K562 (cell line): ENCODE measurements around the gene NAGLU. TPM values are rescaled to one million over a fixed set of nuclear protein-coding genes. Genes with fewer than 3 reads are reported as not detected.

Experiments
- ATF4 ChIP-seq: fragments of 450-650 bp; formaldehyde crosslinking; IDR thresholded peaks from 2 replicates; pipeline ENCODE4 v1.4.0; 2022; ENCODE audit warnings: mild to moderate bottlenecking, moderate library complexity
- C11orf30 ChIP-seq: fragments of 450-650 bp; IDR thresholded peaks from 2 replicates; pipeline ENCODE4 v1.6.1; 2016; ENCODE audit warnings: low read depth, mild to moderate bottlenecking
- E2F4 ChIP-seq: sonication (generic); formaldehyde crosslinking; IDR thresholded peaks from 2 replicates; pipeline ENCODE4 v1.8.0; 2022; ENCODE audit warnings: mild to moderate bottlenecking, low read depth, missing genetic modification reagents
- MAZ ChIP-seq, 2 experiments: fragments of 450-650 bp in 1 of 2; sonication (generic) in 1 of 2; formaldehyde crosslinking; IDR thresholded peaks in 1 of 2; conservative IDR thresholded peaks in 1 of 2; 2 replicates each; pipeline versions ENCODE4 v1.4.0 to v1.5.0; 2020; ENCODE audit warnings: mild to moderate bottlenecking in 1 of 2, missing genetic modification reagents in 1 of 2
- MGA ChIP-seq: fragments of 450-650 bp; IDR thresholded peaks from 2 replicates; pipeline ENCODE4 v1.6.1; 2016; ENCODE audit warnings: mild to moderate bottlenecking, moderate library complexity
- RFX7 ChIP-seq: fragments of 250-450 bp; sonication (Bioruptor Pico); IDR thresholded peaks from 2 replicates; pipeline ENCODE4 v1.5.1; 2021; ENCODE audit warnings: mild to moderate bottlenecking
- VEZF1 ChIP-seq: fragments of 200-800 bp; sonication (Bioruptor generic); IDR thresholded peaks from 2 replicates; pipeline ENCODE4 v1.6.1; 2017; ENCODE audit warnings: missing genetic modification characterization, missing compliant biosample characterization
- ZBTB9 ChIP-seq: fragments of 450-650 bp; formaldehyde crosslinking; IDR thresholded peaks from 2 replicates; pipeline ENCODE4 v1.4.0; 2020; ENCODE audit warnings: mild to moderate bottlenecking, moderate library complexity
- polyA plus RNA-seq, 8 experiments: library from polyadenylated mRNA; depleted of rRNA in 4 of 8; stranded (reverse) in 5 of 8; unstranded in 3 of 8; fragments of >200 nt; fragmentation: Nextera tagmentation in 2 of 8; fragmentation: Illumina TruSeq in 1 of 8; extraction: Ambion mirVana in 2 of 8; extraction: Trizol in 1 of 8; gene quantifications; 2 replicates each; pipeline versions ENCODE4 v1.2.1 to v1.2.3, GENCODE V29; 2011 to 2014; ENCODE audit warnings: inconsistent platforms in 1 of 8, missing spikeins in 1 of 8
- total RNA-seq, 7 experiments: library from RNA; depleted of rRNA in 6 of 7; stranded (reverse); fragments of >200 nt in 6 of 7; fragmentation: Illumina TruSeq in 2 of 7; extraction: Trizol in 2 of 7; gene quantifications; 2 replicates each; pipeline versions ENCODE4 v1.2.1 to v1.2.3, GENCODE V29; 2011 to 2021; ENCODE audit warnings: low replicate concordance in 1 of 7

Gene NAGLU
- total and polyA plus RNA-seq, 9 of the 15 experiments (the other 6 are each of a cell fraction or from before 2014, with no cell fraction given) = 0.04 to 21.5 (median 8.5) TPM

- TF ChIP-seq MGA (peak; percentile 85; the same call in 1 of the 2 replicates), C11orf30 (no peak), ZBTB9 (no peak), ATF4 (no peak), MAZ (CRISPR knock-in tag; conservative IDR thresholded peaks at IDR 0.05 in 1 of 2, IDR thresholded peaks at IDR 0.05 in 1 of 2) (peak; percentile 10 to 78), RFX7 (CRISPR knock-in tag) (no peak), E2F4 (CRISPR knock-in tag) (no peak), VEZF1 (CRISPR knock-in tag) (peak; percentile 56)
Observed at GRCh38 chr17:42536048-42536371, at the start of gene NAGLU (continued).
